Heart left ventricle (tissue), 16 donors: Measurements from ENCODE around the gene WWOX. TPM values are rescaled to one million over a fixed set of nuclear protein-coding genes. Genes with fewer than 3 reads are reported as not detected.

Experiments
- ATAC-seq, 4 donors: fragments of 200-7000 bp; cut with Tn5 transposase; one replicate each; pipeline ENCODE4 v1.9.1; 2020 to 2022; ENCODE audit warnings: moderate library complexity in 4 of 4, mild to moderate bottlenecking in 3 of 4, moderate number of reproducible peaks in 1 of 4
- DNase-seq, 5 donors: peaks; one replicate each; pipeline ENCODE4 v3.0.0-alpha.2; 2020
- H3K27ac ChIP-seq, 12 donors: fragments of 200-600 bp; sonication (generic) in 4 of 12; one replicate each; pipeline versions ENCODE4 v1.5.0 to v1.8.0; 2016 to 2022; ENCODE audit warnings: mild to moderate bottlenecking in 2 of 12
- H3K27me3 ChIP-seq, 9 donors: fragments of 200-600 bp; sonication (generic) in 2 of 9; one replicate each; pipeline versions ENCODE4 v1.5.1 to v1.8.0; 2016 to 2022; ENCODE audit warnings: mild to moderate bottlenecking in 3 of 9
- H3K36me3 ChIP-seq, 9 donors: fragments of 200-600 bp; sonication (generic) in 2 of 9; one replicate each; pipeline versions ENCODE4 v1.5.0 to v1.8.0; 2018 to 2022; ENCODE audit warnings: mild to moderate bottlenecking in 2 of 9
- H3K4me1 ChIP-seq, 12 donors: fragments of 200-600 bp; sonication (generic) in 4 of 12; one replicate each; pipeline versions ENCODE4 v1.5.0 to v1.8.0; 2016 to 2022; ENCODE audit warnings: mild to moderate bottlenecking in 3 of 12
- H3K4me3 ChIP-seq, 12 donors: fragments of 200-600 bp; sonication (generic) in 4 of 12; one replicate each; pipeline versions ENCODE4 v1.5.0 to v1.8.0; 2017 to 2022; ENCODE audit warnings: mild to moderate bottlenecking in 9 of 12, moderate library complexity in 4 of 12
- H3K9me3 ChIP-seq, 12 donors: fragments of 200-600 bp; sonication (generic) in 4 of 12; one replicate each; pipeline versions ENCODE4 v1.5.0 to v1.8.0; 2016 to 2022; ENCODE audit warnings: mild to moderate bottlenecking in 1 of 12
- POLR2A ChIP-seq, 2 donors: fragments of 450-650 bp; IDR thresholded peaks; one replicate each; pipeline ENCODE4 v1.6.1; 2017; ENCODE audit warnings: antibody characterized with exemption in 2 of 2, mild to moderate bottlenecking in 2 of 2, moderate library complexity in 2 of 2
- WGBS, 4 donors: extraction: QIAGEN DNeasy Blood & Tissue Kit in 2 of 4; methylation state at CpG; one replicate each; pipeline versions ENCODE4 v1.1.5 to v1.1.7; 2013 to 2018; 5-methylcytosine and 5-hydroxymethylcytosine counted together
- intact Hi-C, 10 donors: fragments of 100-400 bp; cut with DNase I; formaldehyde crosslinking; loops; one replicate each; pipeline versions ENCODE4 v1.11.1 to v1.14.2; 2022
- polyA plus RNA-seq, 2 donors: library from polyadenylated mRNA; stranded (reverse); fragments of 200-250 nt; gene quantifications; one replicate each; pipeline ENCODE4 v1.2.3, GENCODE V29; 2013
- total RNA-seq, 9 donors: library from RNA; depleted of rRNA in 2 of 9; stranded (reverse); fragments of >200 nt in 2 of 9; fragmentation: NEBNext Ultra II Directional in 3 of 9; extraction: Animal tissue kit (Norgen Biotek cat#: 25700) in 3 of 9; gene quantifications; one replicate each; pipeline versions ENCODE4 v1.1.0 to v1.2.4, GENCODE V29; 2016 to 2023
- TF ChIP-seq, protein P1 (sequence below), 12 donors: fragments of 200-600 bp; sonication (generic) in 4 of 12; IDR thresholded peaks; one replicate each; pipeline versions ENCODE4 v1.5.0 to v1.8.0; 2018 to 2022; ENCODE audit warnings: antibody characterized with exemption in 12 of 12, mild to moderate bottlenecking in 5 of 12
- donor health status: ischemic (EF 13 %, LVEDD 7.1; RV severe dilation, severe dysfunction).
- donor health status: healthy with polysubstance abuse.
- donor health status: DM: no; HTN: yes; CAD: no.
- donor health status: DM: no; HTN: no; CAD: no.
- donor health status: ischemic (EF 25% LVEDD 6.9; RV normal size, moderate dysfunction).
- donor health status: ischemic (EF 25% LVEDD 5.7; RV mildly dilated, moderate dysfunction).
- donor health status: healthy.
- donor health status: DM: yes; HTN: yes; CAD: no.
- donor health status: ischemic (EF 35%, LVEDD 5.7; RV mildly dilated, moderate dysfunction).
- donor health status: nonischemic (EF 11% LVEDD 7.7; RV severe dilation, severe dysfunction).
- donor health status: DM: yes; HTN: yes; CAD: no.
- donor health status: PGD.
- donor health status: ischemic (EF 29% LVEDD 5.4; RV normal size, mild dysfunction).
- donor health status: nonischemic (EF 23%, LVEDD 6.1; RV moderate dilation, normal function).

The WWOX gene
- total and polyA plus RNA-seq, 11 donors: 4.3 to 18.3 (median 9.1) TPM

DNA sequence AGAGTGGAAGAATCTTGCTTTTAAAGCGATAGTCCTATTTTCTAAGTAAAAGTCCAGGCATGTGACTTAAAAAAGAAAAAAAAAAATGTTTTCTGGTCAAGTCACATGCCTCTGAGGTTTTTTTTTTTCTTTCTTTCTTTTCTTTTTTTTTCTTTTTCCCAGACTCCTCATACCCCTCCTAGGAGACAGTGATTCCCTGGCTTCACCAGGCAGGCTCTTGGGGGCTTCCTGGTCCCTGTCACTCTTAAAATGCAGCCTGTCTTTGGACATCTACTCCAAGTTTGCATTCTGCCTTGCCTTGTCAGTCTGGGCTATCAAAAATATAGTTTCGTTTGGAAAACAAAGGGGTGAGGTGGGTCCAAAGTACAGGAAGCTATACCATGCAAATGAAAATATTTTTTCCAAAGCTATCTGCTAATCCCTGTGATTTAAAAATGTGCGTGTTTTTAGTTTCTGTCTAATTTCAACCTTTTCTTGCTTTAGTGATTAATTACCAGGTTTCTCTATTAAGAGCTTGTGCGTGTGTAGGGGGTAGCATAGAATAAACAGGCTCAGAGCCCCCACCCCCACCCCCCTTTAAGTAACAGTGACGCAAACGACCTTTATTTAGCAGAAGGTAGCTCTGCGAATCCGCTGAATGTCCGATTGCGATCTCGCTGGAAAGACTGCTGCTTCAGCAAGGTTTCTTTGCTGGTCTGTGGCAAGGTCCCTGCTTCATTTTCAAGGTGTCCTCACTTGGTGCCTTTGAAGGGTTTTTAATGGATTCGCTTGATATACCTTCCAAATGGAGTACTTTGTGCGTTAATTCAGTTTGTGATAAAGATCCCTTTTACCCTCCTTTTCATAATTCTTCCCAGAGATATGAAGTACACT is 510.2 kb downstream of the WWOX start:
- Histone ChIP-seq H3K4me1 (peaks cover 0 to 28% (median 5%) of the 10 kb centered on the region in 12 donors), H3K9me3 (no peaks in the 10 kb centered on the region), H3K36me3 (no peaks in the 10 kb centered on the region), H3K27me3 (no peaks in the 10 kb centered on the region), H3K4me3 (peak overlapping the region in 6 of 12 donors; percentile 5 to 47 (median 40)), H3K27ac (peak overlapping the region in 1 of 12 donors; percentile 62)
- TF ChIP-seq, protein P1, sequence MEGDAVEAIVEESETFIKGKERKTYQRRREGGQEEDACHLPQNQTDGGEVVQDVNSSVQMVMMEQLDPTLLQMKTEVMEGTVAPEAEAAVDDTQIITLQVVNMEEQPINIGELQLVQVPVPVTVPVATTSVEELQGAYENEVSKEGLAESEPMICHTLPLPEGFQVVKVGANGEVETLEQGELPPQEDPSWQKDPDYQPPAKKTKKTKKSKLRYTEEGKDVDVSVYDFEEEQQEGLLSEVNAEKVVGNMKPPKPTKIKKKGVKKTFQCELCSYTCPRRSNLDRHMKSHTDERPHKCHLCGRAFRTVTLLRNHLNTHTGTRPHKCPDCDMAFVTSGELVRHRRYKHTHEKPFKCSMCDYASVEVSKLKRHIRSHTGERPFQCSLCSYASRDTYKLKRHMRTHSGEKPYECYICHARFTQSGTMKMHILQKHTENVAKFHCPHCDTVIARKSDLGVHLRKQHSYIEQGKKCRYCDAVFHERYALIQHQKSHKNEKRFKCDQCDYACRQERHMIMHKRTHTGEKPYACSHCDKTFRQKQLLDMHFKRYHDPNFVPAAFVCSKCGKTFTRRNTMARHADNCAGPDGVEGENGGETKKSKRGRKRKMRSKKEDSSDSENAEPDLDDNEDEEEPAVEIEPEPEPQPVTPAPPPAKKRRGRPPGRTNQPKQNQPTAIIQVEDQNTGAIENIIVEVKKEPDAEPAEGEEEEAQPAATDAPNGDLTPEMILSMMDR (IDR thresholded peaks at IDR 0.05): no peak
- TF ChIP-seq POLR2A (IDR thresholded peaks at IDR 0.05): no peak
- intact Hi-C loops: loop anchor here in 1 of 10 donors (10.0 kb wide), 1 partner anchor 155 kb away; no protein-coding TSS in a partner anchor
- WGBS, 4 donors: 67 to 78% (median 76%) methylated on average over 13 of the region's 13 CpGs
- ATAC-seq (no peak), DNase-seq (no peak)

DNA sequence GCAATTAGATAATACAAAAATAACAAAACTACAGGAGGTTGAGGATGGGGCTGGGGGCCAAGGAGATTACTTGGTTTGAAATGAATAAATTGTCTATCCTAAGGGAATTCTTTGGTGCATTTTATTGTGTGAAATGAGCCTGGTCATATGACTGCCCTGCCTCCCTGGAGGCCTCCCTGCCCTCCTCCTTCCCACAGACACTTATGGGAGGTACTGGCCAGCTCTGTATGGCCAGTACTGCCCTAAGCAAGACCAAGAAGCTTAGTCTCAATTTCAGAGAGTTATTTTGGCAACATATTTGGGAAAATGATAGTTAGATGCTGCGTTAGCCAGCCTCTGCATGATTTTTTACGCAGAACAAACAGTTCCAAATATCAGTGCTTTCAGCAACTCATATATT is 511.9 kb downstream of the WWOX start:
- no peaks in the 10 kb centered on the region for H3K36me3 ChIP-seq
- no peak overlapping the region for H3K4me3 ChIP-seq
- no peak overlapping the region for H3K27ac ChIP-seq
- H3K27me3 ChIP-seq: no peaks in the 10 kb centered on the region
- 81 to 92% (median 88%) methylated on average over 2 of the region's 2 CpGs for WGBS, 4 donors
- no peak for ATAC-seq
- H3K4me1 ChIP-seq: peaks cover 0 to 19% (median 3%) of the 10 kb centered on the region in 12 donors
- intact Hi-C loops: loop anchor here in 1 of 10 donors (10.0 kb wide), 1 partner anchor 153 kb away; no protein-coding TSS in a partner anchor
- DNase-seq: no peak
- TF ChIP-seq POLR2A (IDR thresholded peaks at IDR 0.05): no peak
- TF ChIP-seq, protein P1 (IDR thresholded peaks at IDR 0.05): no peak
- H3K9me3 ChIP-seq: no peaks in the 10 kb centered on the region

DNA sequence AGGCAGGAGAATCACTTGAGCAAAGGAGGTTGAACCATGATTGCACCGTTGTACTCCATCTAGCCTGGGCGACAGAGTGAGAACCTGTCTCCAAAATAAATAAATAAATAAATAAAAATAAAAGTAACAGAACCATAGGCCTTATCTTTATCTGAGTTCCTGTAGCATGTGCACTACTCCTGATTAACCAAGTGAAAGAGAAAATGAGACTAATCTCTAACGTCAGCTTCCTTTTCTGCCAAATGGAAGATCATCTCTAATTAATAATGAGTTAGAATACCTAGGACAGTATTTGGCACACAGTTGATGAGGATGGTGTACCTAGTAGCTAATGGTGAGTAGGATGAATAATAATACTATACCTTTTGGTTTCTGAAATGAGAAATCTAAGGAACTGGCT is 520.4 kb downstream of the WWOX start:
- 62 to 75% (median 65%) methylated on average over 3 of the region's 3 CpGs for WGBS, 4 donors
- H3K4me1 ChIP-seq: peaks cover 0 to 4% (median 0%) of the 10 kb centered on the region in 12 donors
- intact Hi-C loops: loop anchor here in 1 of 10 donors (10.0 kb wide), 1 partner anchor 145 kb away; no protein-coding TSS in a partner anchor
- ATAC-seq: no peak
- no peaks in the 10 kb centered on the region for H3K27me3 ChIP-seq
- no peak for TF ChIP-seq POLR2A (IDR thresholded peaks at IDR 0.05)
- TF ChIP-seq, protein P1 (IDR thresholded peaks at IDR 0.05): no peak
- H3K27ac ChIP-seq: no peak overlapping the region
- peaks cover 0 to 10% (median 6%) of the 10 kb centered on the region in 12 donors for H3K9me3 ChIP-seq
- H3K36me3 ChIP-seq: no peaks in the 10 kb centered on the region
- DNase-seq: no peak
- no peak overlapping the region for H3K4me3 ChIP-seq

DNA sequence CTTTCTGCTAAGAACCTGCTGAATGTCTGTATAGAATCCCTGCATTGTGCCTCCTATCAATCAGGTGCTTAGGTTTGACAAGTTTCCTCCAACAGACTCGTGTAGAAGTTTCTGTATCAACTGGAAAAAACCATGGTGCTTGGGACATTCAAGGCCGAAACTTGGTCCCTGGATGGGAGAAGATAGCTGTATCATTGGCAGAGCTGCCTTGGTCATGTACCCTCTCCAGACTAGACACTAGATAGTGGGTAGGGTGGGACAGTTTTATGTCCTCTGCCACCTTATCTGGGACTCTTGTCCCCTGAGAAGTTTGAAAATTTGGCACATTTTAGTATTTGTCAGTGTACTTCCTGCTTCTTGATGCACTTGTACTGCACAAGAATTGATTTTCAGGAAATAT is 520.8 kb downstream of the WWOX start:
- no peaks in the 10 kb centered on the region for H3K36me3 ChIP-seq
- no peak for ATAC-seq
- intact Hi-C loops: no loop called here
- H3K27me3 ChIP-seq: no peaks in the 10 kb centered on the region
- DNase-seq: no peak
- 75 to 85% (median 81%) methylated on average over 2 of the region's 2 CpGs for WGBS, 4 donors
- no peak overlapping the region for H3K27ac ChIP-seq
- H3K9me3 ChIP-seq: peaks cover 0 to 10% (median 6%) of the 10 kb centered on the region in 12 donors
- peaks cover 0 to 4% (median 0%) of the 10 kb centered on the region in 12 donors for H3K4me1 ChIP-seq
- H3K4me3 ChIP-seq: no peak overlapping the region
- TF ChIP-seq, protein P1 (IDR thresholded peaks at IDR 0.05): no peak
- no peak for TF ChIP-seq POLR2A (IDR thresholded peaks at IDR 0.05)
